Natural killer cell (primary cell): Measurements from ENCODE around the gene RAB6B. TPM values are rescaled to one million over a fixed set of nuclear protein-coding genes. Genes with fewer than 3 reads are reported as not detected.

Source experiments
- ATAC-seq, 3 donors: fragments of 150-1000 bp in 2 of 3; fragments of 200-7000 bp in 1 of 3; cut with Tn5 transposase; 1 replicate in 1 of 3; 2 replicates in 2 of 3; pipeline ENCODE4 v1.10.0; 2021; ENCODE audit warnings: mild to moderate bottlenecking in 2 of 3, moderate library complexity in 2 of 3
- DNase-seq, 2 donors: peaks; one replicate each; pipeline versions ENCODE4 v3.0.0 to v3.0.0-alpha.2; 2013 to 2021; ENCODE audit warnings: mixed read lengths in 1 of 2
- H3K27ac ChIP-seq: one replicate; pipeline ENCODE4 v1.5.1; 2013; ENCODE audit warnings: mild to moderate bottlenecking, low read length
- H3K27me3 ChIP-seq: one replicate; pipeline ENCODE4 v1.6.1; 2013; ENCODE audit warnings: low read length; ENCODE audit not compliant: control insufficient read depth, insufficient read depth
- H3K36me3 ChIP-seq: one replicate; pipeline ENCODE4 v1.6.1; 2013; ENCODE audit warnings: low read length; ENCODE audit not compliant: control insufficient read depth, insufficient read depth
- H3K4me1 ChIP-seq: one replicate; pipeline ENCODE4 v1.6.1; 2013; ENCODE audit warnings: low read length; ENCODE audit not compliant: control insufficient read depth, insufficient read depth
- H3K4me3 ChIP-seq: one replicate; pipeline ENCODE4 v1.5.1; 2013; ENCODE audit warnings: low read length
- H3K9me3 ChIP-seq: one replicate; pipeline ENCODE4 v1.6.1; 2013; ENCODE audit warnings: low read length; ENCODE audit not compliant: control insufficient read depth, insufficient read depth
- H3K27ac Mint-ChIP-seq, 2 donors: one replicate each; pipeline ENCODE4 v1.8.0; 2022; ENCODE audit warnings: mild to moderate bottlenecking in 2 of 2, mixed read lengths in 2 of 2, moderate library complexity in 1 of 2
- H3K27me3 Mint-ChIP-seq, 2 donors: one replicate each; pipeline ENCODE4 v1.8.0; 2022; ENCODE audit warnings: low read depth in 2 of 2, mixed read lengths in 2 of 2
- H3K36me3 Mint-ChIP-seq: one replicate; pipeline ENCODE4 v1.8.0; 2022; ENCODE audit warnings: mixed read lengths
- H3K4me1 Mint-ChIP-seq, 2 donors: one replicate each; pipeline ENCODE4 v1.8.0; 2022; ENCODE audit warnings: mixed read lengths in 2 of 2
- H3K4me3 Mint-ChIP-seq: one replicate; pipeline ENCODE4 v1.8.0; 2022; ENCODE audit warnings: mild to moderate bottlenecking, moderate library complexity, mixed read lengths
- H3K9me3 Mint-ChIP-seq, 2 donors: one replicate each; pipeline ENCODE4 v1.8.0; 2022; ENCODE audit warnings: mixed read lengths in 2 of 2
- WGBS: methylation state at CpG from one replicate; pipeline ENCODE4 v1.1.7; 2013; ENCODE audit warnings: missing lambda C conversion rate; ENCODE audit not compliant: insufficient coverage; 5-methylcytosine and 5-hydroxymethylcytosine counted together
- intact Hi-C: fragments of 100-400 bp; cut with micrococcal nuclease; formaldehyde crosslinking; loops from one replicate; pipeline ENCODE4 v1.14.2; 2022
- total RNA-seq, 4 donors: library from RNA; stranded (reverse); fragments of 120-200 nt in 1 of 4; gene quantifications; one replicate each; pipeline versions ENCODE4 v1.2.3 to v1.2.4, GENCODE V29; 2013 to 2022
- TF ChIP-seq, protein P1 (sequence below): fragments of 200-600 bp; IDR thresholded peaks from one replicate; pipeline ENCODE4 v1.8.0; 2022; ENCODE audit warnings: antibody characterized with exemption

The RAB6B gene
- total RNA-seq, 3 donors from 2014 or later (not counting 1 experiment from before 2014, with no cell fraction given) = 1.4 to 2.7 (median 1.6) TPM

DNA sequence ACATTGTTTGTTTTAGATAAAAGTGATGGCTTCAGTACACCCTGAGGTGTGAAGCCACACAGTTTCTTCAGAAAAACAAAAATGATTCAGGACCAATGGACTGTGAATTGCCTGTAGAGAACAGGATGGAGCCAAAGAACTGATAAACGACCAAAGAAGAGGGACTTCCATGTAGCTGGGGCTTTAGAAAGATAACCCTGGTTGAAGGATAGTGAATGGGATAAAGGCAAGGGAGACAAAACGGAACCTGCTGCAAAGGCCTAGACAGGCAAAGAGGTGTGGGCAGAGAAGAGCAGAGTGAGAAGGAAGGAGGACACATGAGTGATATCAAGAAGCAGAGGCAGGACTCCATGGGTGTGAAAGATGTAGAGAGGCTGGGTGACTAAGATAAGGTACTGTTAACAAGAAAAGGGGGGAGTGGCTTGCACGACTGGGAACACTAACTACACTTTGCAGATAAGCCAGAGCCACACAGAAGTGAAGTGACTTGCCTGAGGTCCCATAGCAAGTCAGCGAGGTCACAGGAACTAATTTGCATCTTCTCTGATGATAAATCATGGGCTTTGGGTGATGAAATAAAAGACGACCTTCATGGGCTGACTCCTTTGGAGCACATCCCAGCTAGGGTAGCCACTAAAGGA is 44.3 kb downstream of the RAB6B start:
- no peaks in the 10 kb centered on the region for H3K36me3 ChIP-seq
- H3K36me3 Mint-ChIP-seq = no peaks in the 10 kb centered on the region
- ATAC-seq = no peak
- no peaks in the 10 kb centered on the region for H3K27me3 ChIP-seq
- 56% methylated on average over 5 of the region's 5 CpGs for WGBS
- no peaks in the 10 kb centered on the region for H3K4me1 ChIP-seq
- H3K27ac Mint-ChIP-seq = no peak overlapping the region
- TF ChIP-seq, protein P1, sequence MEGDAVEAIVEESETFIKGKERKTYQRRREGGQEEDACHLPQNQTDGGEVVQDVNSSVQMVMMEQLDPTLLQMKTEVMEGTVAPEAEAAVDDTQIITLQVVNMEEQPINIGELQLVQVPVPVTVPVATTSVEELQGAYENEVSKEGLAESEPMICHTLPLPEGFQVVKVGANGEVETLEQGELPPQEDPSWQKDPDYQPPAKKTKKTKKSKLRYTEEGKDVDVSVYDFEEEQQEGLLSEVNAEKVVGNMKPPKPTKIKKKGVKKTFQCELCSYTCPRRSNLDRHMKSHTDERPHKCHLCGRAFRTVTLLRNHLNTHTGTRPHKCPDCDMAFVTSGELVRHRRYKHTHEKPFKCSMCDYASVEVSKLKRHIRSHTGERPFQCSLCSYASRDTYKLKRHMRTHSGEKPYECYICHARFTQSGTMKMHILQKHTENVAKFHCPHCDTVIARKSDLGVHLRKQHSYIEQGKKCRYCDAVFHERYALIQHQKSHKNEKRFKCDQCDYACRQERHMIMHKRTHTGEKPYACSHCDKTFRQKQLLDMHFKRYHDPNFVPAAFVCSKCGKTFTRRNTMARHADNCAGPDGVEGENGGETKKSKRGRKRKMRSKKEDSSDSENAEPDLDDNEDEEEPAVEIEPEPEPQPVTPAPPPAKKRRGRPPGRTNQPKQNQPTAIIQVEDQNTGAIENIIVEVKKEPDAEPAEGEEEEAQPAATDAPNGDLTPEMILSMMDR = no peak
- intact Hi-C loops = no loop called here
- DNase-seq = no peak
- H3K4me3 ChIP-seq = no peak overlapping the region
- no peak overlapping the region for H3K4me3 Mint-ChIP-seq
- H3K27ac ChIP-seq = no peak overlapping the region
- peaks cover 4 to 21% of the 10 kb centered on the region in 2 donors for H3K27me3 Mint-ChIP-seq
- H3K9me3 Mint-ChIP-seq = no peaks in the 10 kb centered on the region
- no peaks in the 10 kb centered on the region for H3K9me3 ChIP-seq
- peaks cover 0 to 7% of the 10 kb centered on the region in 2 donors for H3K4me1 Mint-ChIP-seq

DNA sequence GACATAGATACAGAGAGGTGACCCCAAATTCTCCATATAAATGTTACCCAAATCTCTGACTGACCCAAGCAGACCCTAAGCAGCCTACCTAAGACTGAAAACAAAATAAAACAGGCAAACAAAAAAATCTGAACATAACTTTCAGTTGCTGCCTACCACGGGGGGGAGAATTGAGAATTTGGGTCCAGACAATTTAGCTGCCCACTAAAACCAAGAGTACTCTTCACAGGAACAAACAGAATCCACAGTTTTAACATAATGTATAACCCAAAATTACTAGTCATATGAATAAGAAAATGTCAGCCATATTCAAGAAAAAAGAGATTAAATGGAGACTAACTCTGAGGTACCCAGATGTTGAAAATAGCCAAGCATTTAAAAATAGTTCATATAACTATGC is 45.6 kb downstream of the RAB6B start:
- Mint-ChIP-seq H3K27ac (no peak overlapping the region), H3K36me3 (no peaks in the 10 kb centered on the region), H3K9me3 (no peaks in the 10 kb centered on the region), H3K4me1 (peaks cover 0 to 7% of the 10 kb centered on the region in 2 donors), H3K4me3 (no peak overlapping the region), H3K27me3 (peaks cover 5 to 21% of the 10 kb centered on the region in 2 donors)
- Histone ChIP-seq H3K4me1 (no peaks in the 10 kb centered on the region), H3K27me3 (no peaks in the 10 kb centered on the region), H3K4me3 (no peak overlapping the region), H3K27ac (no peak overlapping the region), H3K36me3 (no peaks in the 10 kb centered on the region), H3K9me3 (no peaks in the 10 kb centered on the region)
- no peak for DNase-seq
- intact Hi-C loops = no loop called here
- no peak for ATAC-seq
- 67% methylated on average over 1 of the region's 1 CpG for WGBS
- TF ChIP-seq, protein P1 = no peak

DNA sequence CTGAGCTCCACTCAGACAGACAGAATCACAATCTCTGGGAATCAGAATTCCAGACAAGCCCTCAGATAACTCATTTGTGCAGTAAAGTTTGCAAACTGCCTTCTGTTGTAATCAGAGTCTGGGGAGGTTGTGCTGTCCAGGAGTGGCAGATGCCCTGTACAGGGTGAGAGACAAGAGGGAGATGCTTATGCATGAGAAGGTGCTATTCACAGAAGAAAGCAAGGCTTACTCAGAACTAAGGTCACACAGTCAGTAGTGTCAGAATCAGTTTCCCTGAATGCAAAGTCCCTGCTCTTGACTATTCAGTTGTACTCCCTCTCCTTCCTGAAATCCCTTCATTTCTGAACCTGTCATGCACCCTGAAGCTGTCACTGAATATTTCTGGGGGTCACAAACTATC is 46.3 kb downstream of the RAB6B start:
- H3K4me1 ChIP-seq = no peaks in the 10 kb centered on the region
- H3K4me3 ChIP-seq = no peak overlapping the region
- TF ChIP-seq, protein P1 = no peak
- H3K27me3 ChIP-seq = no peaks in the 10 kb centered on the region
- no peaks in the 10 kb centered on the region for H3K9me3 ChIP-seq
- H3K27ac Mint-ChIP-seq = no peak overlapping the region
- H3K4me1 Mint-ChIP-seq = peaks cover 0 to 7% of the 10 kb centered on the region in 2 donors
- ATAC-seq (no peak), DNase-seq (no peak)
- H3K9me3 Mint-ChIP-seq = no peaks in the 10 kb centered on the region
- intact Hi-C loops = no loop called here
- H3K4me3 Mint-ChIP-seq = no peak overlapping the region
- no peaks in the 10 kb centered on the region for H3K36me3 ChIP-seq
- H3K36me3 Mint-ChIP-seq = no peaks in the 10 kb centered on the region
- H3K27me3 Mint-ChIP-seq = peaks cover 5 to 23% of the 10 kb centered on the region in 2 donors
- H3K27ac ChIP-seq = no peak overlapping the region

DNA sequence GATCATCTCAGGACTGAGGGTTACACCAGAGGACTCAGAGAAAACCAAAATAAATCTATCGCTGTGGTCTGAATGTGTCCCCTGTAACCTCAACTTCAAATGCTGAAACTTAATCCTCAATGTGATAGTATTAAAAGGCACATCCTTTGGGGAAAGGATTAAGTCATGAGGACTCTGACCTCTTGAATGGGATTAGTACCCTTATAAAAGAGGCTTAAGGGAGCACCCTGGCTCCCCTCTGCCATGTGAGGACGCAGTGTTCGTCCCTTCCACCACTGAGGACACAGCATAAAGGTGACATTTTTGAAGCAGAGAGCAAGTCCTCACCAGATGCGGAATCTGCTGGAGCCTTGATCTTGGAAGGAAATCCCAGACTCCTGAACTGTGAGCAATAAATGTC is 50.6 kb downstream of the RAB6B start:
- Mint-ChIP-seq H3K4me3 (no peak overlapping the region), H3K4me1 (no peaks in the 10 kb centered on the region), H3K27ac (no peak overlapping the region), H3K27me3 (peaks cover 8 to 25% of the 10 kb centered on the region in 2 donors), H3K36me3 (no peaks in the 10 kb centered on the region), H3K9me3 (no peaks in the 10 kb centered on the region)
- TF ChIP-seq, protein P1 = no peak
- WGBS = 99% methylated on average over 3 of the region's 4 CpGs
- Histone ChIP-seq H3K27ac (no peak overlapping the region), H3K4me1 (no peaks in the 10 kb centered on the region), H3K4me3 (no peak overlapping the region), H3K27me3 (no peaks in the 10 kb centered on the region), H3K9me3 (no peaks in the 10 kb centered on the region), H3K36me3 (no peaks in the 10 kb centered on the region)
- intact Hi-C loops = no loop called here
- ATAC-seq (no peak), DNase-seq (no peak)
